Measurements from ENCODE around the gene ABCC2.
"Not testable (repeated sequence)": the region's sequence is repeated elsewhere in the genome, so short reads cannot be mapped to it uniquely, and the experiment has no call there.

Gene ABCC2

DNA sequence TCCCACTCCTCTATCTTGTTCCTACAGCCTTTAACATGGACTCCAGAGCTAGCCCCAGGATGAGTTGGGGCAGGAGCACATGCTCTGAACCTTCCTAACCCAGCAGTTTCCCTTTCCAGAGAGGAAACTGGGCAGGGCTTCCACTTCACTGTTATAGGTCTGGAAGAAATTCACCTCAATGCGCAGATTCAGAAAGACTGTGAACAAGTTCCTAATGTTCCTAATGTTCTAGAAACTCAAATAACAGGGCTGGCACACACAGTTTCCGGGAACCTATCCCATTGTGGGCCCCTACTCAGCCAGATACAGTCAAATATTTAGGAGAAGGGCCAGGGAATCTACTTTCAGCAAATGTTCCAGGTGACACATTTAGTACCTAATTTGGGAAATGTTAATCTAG, 29.7 kb downstream of the ABCC2 start:
- no peak for DNase-seq

DNA sequence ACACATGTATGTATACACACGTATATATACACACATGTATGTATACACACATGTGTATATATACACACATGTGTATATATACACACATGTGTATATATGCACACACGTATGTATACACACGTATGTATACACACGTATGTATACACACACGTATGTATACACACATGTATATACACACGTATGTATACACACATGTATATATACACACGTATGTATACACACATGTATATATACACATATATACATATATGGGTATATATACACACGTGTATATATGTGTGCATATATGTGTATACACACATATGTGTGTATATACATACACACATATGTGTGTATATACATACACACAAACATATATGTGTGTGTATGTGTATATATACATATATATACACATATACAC, 31.7 kb downstream of the ABCC2 start:
- DNase-seq: no peak

DNA sequence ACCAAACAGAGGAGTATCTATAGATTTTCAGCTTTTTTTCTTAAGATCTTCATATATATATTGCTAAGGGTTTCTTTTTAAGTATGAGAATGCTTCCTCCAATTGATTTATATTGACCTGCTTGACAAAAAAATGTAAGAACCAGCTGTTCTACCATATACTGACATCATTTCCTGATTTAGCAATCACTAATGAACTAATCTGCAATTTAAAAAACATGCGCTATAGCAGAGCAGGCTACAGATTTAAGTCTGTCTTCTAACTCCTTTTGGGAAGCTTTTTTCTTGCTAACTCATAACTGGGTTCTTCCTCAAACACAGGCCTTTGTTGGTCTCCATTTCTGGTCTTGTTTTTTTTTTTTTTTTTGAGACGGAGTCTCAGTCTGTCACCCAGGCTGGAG, 33.2 kb downstream of the ABCC2 start:
- DNase-seq: no peak

DNA sequence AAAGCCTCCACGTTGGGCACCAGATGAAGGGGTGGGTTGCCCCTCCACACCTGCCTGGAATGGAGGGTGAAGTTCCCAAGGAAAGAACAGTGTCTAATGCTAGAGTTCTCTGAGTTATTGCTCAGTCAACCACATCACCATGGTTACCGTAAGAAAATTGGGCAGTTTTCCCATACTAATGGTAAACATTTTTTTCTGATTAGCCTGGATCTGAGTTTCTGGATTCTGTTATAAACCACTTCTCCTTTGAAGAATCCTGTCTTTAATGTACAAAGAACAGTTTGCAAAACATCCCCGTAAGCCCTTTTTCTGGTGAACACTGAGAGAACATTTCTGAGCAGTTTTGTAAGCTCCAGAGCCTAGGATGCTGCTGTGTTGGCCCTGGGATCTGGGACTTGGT, 45.5 kb downstream of the ABCC2 start:
- DNase-seq: no peak

DNA sequence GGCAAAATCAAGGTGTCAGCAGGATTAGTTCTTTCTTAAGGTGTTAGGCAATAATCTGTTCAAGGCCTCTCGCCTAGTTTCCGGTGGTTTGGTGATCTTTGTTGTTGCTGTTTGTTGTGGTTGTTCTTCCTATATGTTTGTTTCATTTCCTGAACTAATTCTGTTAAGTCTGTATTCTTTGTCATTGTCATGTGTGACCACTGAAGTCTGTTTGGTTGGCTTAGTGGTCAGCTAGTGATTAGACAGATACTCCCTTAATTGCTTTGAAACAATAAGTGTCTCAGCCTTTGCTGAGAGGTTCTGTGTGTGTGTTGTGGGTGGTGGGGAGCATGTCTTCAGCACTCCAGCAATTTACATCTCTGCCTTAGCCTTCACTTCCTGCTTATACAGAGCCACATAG, 46.0 kb downstream of the ABCC2 start:
- no peak for DNase-seq

DNA sequence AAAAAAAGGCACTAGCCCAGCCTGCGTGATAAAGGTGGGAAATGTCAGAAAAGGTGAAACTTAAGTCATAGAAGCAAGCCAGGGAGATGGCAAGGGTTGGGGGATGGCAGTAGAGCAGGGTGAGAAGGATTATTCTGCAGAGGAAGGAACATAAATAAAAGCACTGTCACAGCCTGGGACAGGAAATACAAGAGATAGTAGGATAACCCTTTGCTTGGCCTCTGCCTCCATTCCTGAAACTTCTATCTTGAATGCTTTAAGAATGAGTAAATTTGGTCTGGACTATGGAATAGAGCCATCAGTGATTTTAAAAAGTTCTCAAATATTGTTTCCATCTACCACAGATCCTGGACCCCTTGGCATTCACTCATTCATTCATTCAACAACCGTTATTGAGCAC, 50.0 kb downstream of the ABCC2 start:
- no peak for DNase-seq

DNA sequence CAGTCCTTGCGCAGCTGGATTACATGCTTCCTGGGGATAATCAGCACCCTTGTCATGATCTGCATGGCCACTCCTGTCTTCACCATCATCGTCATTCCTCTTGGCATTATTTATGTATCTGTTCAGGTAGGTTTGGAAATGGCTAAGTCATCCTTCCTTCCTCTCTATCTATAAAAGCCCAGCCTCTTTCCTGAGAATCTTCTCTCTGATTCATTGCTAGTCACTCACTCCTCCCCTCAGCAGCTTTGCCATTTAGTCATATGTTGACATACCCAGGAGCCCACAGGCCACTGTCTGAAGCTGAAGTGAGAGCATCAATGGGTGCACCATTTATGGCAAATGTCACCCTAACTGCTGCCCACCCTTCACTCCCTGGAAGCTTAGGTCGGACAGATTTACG, 52.0 kb downstream of the ABCC2 start:
- DNase-seq: peak; percentile 36

DNA sequence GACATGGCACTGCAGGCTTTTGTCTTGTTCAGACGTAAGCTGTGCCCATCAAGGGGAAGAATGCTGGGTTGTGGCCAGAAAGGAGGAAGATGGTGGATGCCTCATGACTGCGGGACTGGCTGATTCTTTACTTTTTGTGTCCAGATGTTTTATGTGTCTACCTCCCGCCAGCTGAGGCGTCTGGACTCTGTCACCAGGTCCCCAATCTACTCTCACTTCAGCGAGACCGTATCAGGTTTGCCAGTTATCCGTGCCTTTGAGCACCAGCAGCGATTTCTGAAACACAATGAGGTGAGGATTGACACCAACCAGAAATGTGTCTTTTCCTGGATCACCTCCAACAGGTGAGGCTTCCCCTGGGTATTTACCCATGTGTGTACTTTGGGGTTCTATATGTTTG, 53.5 kb downstream of the ABCC2 start:
- DNase-seq: no peak

DNA sequence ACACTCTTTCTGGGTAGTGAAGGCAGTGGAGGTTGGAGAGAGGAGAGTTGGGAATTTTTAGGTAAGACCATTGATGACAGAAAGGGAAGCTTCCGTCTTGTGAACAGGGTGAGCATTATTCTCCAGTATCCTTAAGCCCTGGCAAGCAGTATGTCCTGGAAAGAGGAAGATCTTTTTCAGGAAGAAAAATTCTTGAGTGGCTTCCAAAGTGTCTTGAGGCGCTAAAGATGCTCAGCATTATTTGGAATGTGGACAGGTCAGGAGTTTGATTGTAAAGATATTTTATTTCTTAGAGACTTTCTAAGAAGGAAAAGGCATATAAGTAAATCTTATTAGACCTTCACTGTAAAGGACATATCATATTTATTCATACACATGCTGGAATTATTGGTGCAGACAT, 54.3 kb downstream of the ABCC2 start:
- DNase-seq: no peak

DNA sequence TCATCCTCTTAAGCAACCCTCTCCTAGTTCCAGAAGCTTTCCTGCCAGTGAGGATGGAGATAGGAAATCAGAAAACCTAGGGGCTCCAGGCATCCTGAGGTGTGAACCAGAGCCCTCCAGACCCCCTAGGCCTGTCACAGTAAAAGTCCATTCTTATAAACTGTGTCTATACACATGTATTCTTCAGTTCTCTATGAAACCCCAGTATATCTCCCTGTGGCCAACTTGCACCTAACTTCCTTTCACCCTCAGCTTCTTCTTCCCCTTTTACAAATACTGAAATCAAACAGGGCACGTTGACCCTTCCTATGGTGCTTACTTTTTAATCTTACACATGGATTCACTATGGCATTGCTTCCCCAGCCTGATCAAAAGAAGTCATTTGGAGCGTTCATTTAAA, 58.4 kb downstream of the ABCC2 start:
- DNase-seq: not testable (repeated sequence)

DNA sequence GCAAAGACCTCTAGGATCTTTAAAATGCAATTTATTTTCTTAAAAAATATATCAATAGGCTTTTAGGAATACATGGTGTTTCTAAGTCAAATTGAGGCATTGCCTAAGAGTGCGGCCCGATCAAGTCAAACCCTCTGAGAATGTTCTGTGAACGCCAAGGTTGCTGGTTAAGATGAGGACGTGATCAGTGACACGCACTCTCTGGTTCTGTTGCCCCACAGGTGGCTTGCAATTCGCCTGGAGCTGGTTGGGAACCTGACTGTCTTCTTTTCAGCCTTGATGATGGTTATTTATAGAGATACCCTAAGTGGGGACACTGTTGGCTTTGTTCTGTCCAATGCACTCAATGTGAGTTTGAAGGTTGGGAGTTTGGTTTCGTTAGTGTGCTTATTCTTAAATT, 59.3 kb downstream of the ABCC2 start:
- no peak for DNase-seq

DNA sequence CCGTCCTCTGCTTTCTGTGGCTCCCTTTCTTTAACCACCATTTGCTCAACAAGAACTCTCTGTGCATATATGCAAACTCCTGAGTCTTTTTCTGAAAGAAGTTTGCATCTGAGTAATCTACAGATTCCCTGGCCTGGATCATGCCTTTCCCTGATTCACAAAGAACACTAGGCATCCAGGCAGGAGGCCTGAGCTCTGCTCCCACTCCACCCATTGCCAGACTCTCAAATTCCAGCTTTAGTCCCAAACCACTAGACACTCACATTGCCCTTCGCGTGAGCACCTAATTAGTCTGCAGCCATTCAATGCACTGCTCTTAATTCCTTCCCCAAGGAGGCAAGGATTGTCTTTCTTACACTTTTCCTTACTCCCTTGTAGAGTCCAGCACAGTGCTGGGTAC, 60.9 kb downstream of the ABCC2 start:
- DNase-seq: no peak

DNA sequence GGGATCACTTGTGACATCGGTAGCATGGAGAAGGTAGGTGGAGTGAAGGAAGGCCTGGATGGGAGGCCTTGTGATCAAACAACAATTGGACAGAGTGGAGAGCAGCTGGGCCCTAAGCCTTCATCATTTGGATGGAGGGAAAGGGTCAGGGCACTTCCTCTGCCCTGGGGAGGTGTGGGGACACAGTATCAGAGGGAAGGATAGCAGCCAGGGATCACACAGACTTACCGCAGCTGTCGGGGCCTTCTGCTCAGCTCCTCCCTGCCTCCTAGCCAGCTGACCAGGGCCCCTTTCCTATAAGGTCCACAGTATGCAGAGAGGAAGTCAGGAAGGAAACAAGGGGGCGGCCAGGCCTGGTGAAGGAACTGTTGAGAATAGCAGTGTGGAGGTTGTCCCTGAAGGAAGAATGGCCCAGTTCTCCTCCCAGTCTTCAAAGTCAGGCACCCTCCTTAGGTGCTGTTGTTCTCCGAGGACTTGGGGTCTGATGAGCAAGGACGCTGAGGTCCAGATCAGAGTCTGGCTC, 62.1 kb downstream of the ABCC2 start:
- no peak for DNase-seq

DNA sequence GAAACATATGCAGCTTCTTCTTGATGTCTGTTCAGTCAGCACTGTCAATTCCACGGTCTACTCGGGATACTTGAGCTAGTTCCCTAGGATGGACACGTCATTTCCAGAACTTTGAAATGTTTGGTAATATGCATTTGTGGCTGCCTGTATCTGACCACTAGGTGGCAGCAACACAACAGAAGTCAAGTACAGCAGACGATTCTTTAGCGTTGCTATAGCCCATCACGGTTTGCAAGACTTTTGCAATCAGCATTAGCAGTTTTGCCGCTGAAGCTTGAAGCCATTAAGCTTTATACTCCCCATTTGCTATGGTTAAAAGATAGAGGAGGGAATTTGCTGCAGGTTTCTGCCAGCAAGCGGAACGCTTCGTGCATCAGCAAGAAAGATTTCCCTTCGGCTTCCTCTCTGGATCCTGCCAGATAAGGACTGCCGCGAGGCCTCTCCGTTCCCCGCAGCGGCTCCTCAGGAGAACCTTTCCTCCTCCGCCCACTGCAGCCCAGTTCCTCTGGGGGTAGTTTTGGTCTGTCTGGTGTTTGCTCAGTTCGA, 63.5 kb downstream of the ABCC2 start:
- DNase-seq: peak; percentile 69

DNA sequence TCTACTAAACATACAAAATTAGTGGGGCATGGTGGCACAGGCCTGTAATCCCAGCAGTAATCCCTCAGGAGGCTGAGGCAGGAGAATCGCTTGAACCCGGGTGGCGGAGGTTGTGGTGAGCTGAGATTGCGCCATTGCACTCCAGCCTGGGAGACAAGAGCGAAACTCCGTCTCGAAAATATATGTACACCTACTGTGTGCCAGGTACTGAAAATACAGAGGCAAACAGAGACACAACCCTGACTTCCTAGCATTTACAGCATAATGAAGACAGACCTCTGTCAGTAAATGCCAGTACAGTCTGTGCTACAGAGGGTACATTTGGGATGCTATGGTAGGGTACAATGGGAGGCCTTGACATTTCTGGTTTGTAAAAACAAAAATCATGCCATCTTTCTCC, 66.6 kb downstream of the ABCC2 start:
- no peak for DNase-seq

DNA sequence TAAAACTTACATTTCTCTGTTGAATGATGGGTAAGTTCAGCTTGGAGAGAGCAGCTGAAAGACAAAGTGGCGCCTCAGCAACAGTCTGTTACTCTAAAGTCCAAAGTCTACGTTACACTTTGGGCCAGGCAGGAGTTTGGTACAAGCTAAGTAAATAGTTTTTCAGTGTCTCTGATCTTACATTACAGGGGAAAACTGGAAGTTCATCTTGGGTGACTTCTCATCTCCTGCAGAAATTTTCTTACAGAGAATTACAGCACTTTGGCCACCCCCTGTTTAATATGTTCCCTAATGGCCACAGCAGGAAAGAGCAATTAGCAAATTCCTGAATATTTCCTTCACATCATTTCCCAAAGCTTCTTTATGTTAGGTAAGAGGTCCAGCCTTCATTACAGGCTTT, 67.1 kb downstream of the ABCC2 start:
- no peak for DNase-seq

DNA sequence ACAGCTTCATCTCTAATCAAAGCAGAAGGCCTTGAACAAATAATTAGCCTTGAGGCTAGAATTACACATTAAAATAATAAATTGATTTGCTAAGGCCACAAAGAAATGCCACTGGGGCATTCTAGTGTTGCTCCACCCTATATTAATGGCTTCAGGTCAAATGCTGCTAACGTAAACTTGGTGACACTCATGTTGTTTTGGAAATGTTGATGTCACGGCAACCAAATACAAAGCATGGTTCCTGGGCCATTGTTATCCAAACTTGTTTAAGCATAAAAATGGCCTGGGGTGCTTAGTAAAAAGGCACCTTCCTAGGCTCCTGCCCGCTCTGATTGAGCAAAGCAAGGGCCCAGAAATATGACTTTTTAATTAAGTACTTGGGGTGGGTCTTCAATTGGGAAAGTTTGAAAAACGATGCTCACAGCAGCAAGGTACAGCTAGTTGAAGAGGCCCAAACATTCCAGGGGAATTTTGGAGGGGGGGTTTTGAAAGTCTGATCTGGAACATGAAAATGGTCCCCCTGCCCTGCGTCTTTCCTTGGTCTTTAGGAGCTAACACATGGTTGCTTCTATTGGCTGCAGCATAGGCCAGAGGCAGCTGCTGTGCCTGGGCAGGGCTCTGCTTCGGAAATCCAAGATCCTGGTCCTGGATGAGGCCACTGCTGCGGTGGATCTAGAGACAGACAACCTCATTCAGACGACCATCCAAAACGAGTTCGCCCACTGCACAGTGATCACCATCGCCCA, 67.8 kb downstream of the ABCC2 start:
- DNase-seq: no peak

DNA sequence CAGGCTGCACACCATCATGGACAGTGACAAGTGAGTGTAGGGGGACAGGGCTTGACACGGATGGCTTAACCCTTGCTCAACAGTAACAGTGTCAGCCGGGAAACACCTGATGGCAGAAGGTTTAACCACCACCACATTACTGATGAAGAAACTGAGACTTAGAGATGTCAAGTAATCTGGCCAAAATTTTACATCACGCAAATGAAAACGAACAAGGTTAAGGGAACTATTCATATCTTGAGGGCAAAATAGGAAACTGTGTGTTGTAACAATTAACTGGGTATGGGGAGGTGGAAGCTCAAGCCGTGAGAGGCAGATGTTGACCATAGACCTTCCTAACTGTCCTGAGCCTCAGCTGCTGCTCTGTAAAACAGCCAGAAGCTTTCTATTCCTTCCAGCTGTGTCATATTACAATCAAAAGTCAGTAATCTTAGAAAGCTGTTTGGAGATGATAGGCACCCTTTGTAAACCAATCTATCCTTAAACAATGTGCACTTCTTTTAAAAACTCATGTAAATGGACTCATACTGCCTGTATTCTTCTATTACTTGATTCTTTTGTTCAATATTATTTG, 68.4 kb downstream of the ABCC2 start:
- no peak for DNase-seq

DNA sequence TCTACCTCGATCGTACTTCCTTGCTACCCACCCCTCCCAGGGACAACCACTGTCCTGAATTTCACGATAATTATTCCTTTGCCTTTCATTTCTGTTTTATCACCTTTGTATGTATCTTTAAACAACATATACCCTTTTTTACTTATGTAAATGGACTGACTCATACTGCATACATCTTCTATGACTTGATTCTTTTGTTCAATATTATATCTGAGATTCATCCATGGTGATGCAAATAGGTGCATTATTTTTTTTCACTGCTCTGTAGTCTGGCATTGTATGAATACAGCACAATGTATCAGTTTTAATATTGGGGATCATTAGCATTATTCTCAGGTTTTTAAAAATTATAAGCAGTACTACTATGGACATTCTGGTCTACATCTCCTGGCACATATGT, 69.4 kb downstream of the ABCC2 start:
- DNase-seq: no peak

DNA sequence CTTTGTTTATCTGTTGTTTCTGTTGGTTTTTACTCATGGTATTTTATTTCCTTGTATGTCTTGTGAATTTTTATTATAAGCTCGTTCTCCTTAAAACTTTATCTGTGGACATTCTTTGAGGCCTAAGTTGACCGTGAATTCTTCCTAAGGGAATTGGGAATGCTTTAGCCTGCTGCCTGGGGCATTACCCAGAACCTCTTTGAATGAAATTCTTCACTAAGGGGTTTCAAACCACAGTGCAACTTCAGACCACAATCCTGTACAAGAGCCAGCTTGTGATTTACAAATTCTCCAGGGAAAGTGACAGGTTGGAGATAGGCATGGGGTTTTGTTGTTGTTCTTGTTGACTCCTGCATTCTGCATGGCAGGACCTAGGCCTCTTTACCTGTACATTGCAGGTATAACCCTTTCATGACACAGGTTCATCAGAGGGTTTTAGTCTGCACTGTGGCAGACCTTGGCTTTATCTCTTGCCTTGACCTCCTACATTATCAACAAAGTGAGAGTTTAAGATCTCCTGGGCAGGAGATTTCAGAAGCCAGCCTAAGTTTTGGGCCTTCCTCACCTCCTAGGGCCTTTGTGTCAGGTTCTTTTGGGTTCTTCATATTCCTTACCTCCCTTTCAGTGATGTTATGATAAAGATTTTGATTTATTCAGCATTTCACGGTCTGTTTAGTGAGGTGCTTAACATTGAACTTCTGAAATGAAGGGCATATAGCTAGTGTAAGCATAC, 70.2 kb downstream of the ABCC2 start:
- no peak for DNase-seq

DNA sequence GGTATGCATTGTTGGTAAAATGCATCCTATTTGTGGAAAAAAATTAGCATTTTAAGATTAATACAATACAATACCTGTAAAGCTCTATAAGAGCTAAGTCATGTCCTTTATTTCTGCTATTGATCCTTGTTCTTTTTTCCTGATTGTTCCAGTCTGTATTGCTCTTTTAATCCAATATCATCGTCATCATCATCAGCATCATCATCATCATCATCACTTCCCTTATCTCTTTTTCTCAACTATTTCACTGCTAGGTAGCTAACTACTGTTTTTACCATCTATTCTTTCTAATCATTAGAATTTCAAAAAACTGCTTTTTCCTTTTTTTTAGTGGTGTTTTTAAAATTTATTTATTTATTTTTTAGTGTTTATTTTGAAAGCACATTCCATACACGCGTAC, 71.2 kb downstream of the ABCC2 start:
- DNase-seq: no peak

DNA sequence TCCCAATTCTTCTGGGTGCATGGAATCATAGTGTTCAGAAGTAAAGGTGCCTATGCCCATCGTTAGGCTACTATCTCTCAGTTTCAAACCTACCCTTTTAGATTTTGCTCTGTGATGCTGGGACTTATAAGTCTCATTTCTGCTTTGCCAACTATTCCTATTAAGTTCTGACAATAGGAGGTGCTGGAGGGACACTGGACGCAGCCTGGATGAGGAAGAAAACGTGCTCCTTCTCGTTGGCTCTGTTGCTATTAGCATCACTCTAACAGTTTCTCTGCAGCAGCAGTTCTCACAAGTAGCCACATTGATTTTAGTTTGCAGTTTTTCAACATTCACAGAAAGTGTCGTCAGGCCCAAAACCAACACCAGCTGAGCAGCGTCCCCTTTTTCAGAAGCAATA, 72.4 kb downstream of the ABCC2 start:
- DNase-seq: no peak

DNA sequence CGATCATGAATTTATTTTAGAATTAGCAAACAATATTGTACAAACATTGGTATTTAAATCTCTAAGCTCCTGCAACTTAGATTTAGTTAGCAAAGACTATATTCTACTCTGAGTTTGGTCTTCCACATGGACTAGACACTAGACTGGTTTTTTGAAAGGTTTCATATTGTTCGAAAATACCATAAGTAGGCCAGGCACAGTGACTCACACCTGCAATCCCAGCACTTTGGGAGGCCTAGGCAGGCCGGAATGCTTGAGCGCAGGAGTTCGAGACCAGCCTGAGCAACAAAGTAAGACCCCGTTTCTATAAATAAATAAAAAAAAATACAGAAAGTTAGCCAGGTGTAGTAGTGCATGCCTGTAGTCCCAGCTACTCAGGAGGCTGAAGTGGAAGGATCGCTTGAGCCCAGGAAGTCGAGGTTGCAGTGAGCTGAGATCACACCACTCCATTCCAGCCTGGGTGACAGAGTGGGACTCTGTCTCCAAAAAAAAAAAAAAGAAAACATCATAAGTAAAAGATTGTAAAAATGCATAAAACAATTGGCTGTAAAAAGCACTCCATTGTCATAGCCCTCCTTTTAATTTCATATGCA, 73.1 kb downstream of the ABCC2 start:
- DNase-seq: no peak

DNA sequence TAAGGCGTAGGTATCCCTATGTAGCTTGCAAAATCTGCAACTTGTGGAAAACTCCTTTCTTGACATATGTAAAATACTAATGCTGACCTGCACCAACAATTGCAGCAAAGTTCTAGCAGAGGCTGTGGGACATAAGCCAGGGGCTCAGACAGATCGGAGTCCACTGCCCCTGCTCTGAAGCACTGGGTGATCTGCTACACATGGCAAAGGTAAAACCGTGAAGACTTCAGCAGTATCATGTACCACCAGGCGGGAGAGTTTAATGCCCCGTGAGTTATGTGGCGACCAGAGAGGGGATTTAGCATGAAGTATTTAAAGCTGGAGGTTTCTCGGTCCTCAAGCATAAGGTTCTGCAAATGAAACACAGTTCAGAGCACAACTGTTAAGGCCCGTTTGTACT, 76.4 kb downstream of the ABCC2 start:
- DNase-seq: no peak

Data from stimulated activated CD4-positive, alpha-beta T cell treated with anti-CD3 and anti-CD28 coated beads, Interleukin-1b, Interleukin-23, amount 100 ng/mL, for 48 hours (primary cell).